ENCODE results near the gene ZNF441. TPM values are rescaled to one million over a fixed set of nuclear protein-coding genes. Genes with fewer than 3 reads are reported as not detected.

The ZNF441 gene
- total RNA-seq, 1 donor from 2014 or later: 5.8 TPM

DNA sequence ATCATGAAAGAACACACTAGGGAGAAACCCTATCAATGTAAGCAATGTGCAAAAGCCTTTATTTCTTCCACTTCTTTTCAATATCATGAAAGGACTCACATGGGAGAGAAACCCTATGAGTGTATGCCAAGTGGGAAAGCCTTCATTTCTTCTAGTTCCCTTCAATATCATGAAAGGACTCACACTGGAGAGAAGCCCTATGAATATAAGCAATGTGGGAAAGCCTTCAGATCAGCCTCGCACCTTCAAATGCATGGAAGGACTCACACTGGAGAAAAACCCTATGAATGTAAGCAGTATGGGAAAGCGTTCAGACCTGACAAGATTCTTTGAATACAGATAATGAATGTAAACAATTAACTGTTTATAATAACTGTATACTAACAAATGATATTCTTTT lies 66.7 kb downstream of the ZNF441 start:
- Histone ChIP-seq H3K9me3 (peaks cover 38% of the 10 kb centered on the region), H3K4me3 (no peak overlapping the region), H3K27ac (no peak overlapping the region), H3K27me3 (ENCODE audit: low read depth) (no peaks in the 10 kb centered on the region), H3K4me1 (no peaks in the 10 kb centered on the region), H3K36me3 (peaks cover 38% of the 10 kb centered on the region)
- ATAC-seq (no peak), DNase-seq (no peak)
- TF ChIP-seq, protein P1, sequence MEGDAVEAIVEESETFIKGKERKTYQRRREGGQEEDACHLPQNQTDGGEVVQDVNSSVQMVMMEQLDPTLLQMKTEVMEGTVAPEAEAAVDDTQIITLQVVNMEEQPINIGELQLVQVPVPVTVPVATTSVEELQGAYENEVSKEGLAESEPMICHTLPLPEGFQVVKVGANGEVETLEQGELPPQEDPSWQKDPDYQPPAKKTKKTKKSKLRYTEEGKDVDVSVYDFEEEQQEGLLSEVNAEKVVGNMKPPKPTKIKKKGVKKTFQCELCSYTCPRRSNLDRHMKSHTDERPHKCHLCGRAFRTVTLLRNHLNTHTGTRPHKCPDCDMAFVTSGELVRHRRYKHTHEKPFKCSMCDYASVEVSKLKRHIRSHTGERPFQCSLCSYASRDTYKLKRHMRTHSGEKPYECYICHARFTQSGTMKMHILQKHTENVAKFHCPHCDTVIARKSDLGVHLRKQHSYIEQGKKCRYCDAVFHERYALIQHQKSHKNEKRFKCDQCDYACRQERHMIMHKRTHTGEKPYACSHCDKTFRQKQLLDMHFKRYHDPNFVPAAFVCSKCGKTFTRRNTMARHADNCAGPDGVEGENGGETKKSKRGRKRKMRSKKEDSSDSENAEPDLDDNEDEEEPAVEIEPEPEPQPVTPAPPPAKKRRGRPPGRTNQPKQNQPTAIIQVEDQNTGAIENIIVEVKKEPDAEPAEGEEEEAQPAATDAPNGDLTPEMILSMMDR (IDR thresholded peaks at IDR 0.05): no peak
- intact Hi-C loops (cut with DNase I): no loop called here

Other genes starting within 250 kb of the ZNF441 start
- 38.7 TPM for gene ECSIT, start 237.9 kb upstream of the ZNF441 start, total RNA-seq
- 16.4 TPM for gene CNN1, start 228.1 kb upstream of the ZNF441 start, total RNA-seq
- gene ELOF1, start 207.8 kb upstream of the ZNF441 start, total RNA-seq: 44.3 TPM
- 650 TPM for gene ACP5, start 189.4 kb upstream of the ZNF441 start, total RNA-seq
- gene ZNF627, start 169.5 kb upstream of the ZNF441 start, total RNA-seq: 9.4 TPM
- gene ZNF823, start 28.1 kb upstream of the ZNF441 start, total RNA-seq: 5.6 TPM
- 2.3 TPM for gene ZNF491, start 31.5 kb downstream of the ZNF441 start, total RNA-seq
- 21.7 TPM for gene ZNF440, start 47.3 kb downstream of the ZNF441 start, total RNA-seq
- 11.2 TPM for gene ZNF439, start 81.7 kb downstream of the ZNF441 start, total RNA-seq
- 12.2 TPM for gene ZNF69, start 120.8 kb downstream of the ZNF441 start, total RNA-seq
- gene ZNF700, start 158.1 kb downstream of the ZNF441 start, total RNA-seq: 13.4 TPM
- gene ZNF763, start 198.0 kb downstream of the ZNF441 start, total RNA-seq: 5.2 TPM